ENCODE data around the gene CFAP206.

- TF ChIP-seq CTCF (IDR thresholded peaks at IDR 0.05; ENCODE audit: low read depth, low read length) (no peak), MYC (IDR thresholded peaks at IDR 0.05; ENCODE audit: low read depth, low read length) (no peak), POLR2A (IDR thresholded peaks at IDR 0.05; ENCODE audit: extremely low read depth, insufficient read length) (no peak)
- TF ChIP-seq, protein P1, sequence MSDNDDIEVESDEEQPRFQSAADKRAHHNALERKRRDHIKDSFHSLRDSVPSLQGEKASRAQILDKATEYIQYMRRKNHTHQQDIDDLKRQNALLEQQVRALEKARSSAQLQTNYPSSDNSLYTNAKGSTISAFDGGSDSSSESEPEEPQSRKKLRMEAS (IDR thresholded peaks at IDR 0.05; ENCODE audit: low read depth, low read length), result no peak
Measured at GRCh38 chr6:87481931-87482330, 74.2 kb downstream of the CFAP206 start.
